ENCODE measurements around the gene REEP1. TPM values are rescaled to one million over a fixed set of nuclear protein-coding genes. Genes with fewer than 3 reads are reported as not detected.

Gene REEP1
- total and polyA plus RNA-seq, 2 of the 13 experiments (the other 11 are each of a cell fraction or from before 2014, with no cell fraction given): 0.27 TPM; not detected in 1

DNA sequence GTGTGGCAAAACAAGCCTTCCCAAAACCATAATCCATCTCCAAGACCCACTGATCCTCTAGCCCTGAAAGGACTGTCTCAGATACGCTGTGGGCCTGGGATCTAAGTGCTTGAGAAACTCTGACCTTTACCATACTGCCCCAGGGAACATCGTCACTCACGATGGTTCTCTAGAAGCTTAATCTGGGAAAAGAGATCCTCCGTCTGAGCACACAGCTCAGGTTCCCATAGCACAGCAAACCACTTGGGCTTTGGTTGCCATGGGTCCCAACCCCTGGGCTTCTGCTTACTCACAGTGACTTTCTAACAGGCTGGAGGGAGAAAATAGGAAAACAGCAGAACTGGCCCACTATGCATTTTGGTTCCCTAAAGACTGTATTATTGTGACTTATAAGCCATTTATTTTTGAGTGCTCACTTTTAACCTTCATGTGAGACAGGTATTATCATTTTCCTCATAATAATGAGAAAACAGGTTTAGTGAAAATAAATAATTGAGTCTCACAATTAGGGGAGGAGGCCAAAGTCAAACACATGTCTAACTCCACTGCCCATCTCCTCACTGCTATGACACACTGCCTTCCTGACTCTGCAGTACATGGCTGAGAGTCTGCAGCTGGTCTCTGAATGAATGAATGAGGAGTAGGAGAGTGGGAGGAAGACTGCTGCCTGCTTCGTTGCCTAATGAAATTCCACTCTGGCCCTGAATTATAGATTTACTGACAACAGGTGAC lies 46.7 kb downstream of the REEP1 start:
- TF ChIP-seq, protein P1, sequence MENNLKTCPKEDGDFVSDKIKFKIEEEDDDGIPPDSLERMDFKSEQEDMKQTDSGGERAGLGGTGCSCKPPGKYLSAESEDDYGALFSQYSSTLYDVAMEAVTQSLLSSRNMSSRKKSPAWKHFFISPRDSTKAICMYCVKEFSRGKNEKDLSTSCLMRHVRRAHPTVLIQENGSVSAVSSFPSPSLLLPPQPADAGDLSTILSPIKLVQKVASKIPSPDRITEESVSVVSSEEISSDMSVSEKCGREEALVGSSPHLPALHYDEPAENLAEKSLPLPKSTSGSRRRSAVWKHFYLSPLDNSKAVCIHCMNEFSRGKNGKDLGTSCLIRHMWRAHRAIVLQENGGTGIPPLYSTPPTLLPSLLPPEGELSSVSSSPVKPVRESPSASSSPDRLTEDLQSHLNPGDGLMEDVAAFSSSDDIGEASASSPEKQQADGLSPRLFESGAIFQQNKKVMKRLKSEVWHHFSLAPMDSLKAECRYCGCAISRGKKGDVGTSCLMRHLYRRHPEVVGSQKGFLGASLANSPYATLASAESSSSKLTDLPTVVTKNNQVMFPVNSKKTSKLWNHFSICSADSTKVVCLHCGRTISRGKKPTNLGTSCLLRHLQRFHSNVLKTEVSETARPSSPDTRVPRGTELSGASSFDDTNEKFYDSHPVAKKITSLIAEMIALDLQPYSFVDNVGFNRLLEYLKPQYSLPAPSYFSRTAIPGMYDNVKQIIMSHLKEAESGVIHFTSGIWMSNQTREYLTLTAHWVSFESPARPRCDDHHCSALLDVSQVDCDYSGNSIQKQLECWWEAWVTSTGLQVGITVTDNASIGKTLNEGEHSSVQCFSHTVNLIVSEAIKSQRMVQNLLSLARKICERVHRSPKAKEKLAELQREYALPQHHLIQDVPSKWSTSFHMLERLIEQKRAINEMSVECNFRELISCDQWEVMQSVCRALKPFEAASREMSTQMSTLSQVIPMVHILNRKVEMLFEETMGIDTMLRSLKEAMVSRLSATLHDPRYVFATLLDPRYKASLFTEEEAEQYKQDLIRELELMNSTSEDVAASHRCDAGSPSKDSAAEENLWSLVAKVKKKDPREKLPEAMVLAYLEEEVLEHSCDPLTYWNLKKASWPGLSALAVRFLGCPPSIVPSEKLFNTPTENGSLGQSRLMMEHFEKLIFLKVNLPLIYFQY (CRISPR knock-in tag; IDR thresholded peaks at IDR 0.05; ENCODE audit: borderline replicate concordance): no peak
- TF ChIP-seq ZNF737 (CRISPR knock-in tag; IDR thresholded peaks at IDR 0.05; ENCODE audit: borderline replicate concordance): no peak
- TF ChIP-seq, protein P2, sequence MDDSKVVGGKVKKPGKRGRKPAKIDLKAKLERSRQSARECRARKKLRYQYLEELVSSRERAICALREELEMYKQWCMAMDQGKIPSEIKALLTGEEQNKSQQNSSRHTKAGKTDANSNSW (CRISPR knock-in tag; IDR thresholded peaks at IDR 0.05; ENCODE audit: borderline replicate concordance): no peak
- TF ChIP-seq, protein P3, sequence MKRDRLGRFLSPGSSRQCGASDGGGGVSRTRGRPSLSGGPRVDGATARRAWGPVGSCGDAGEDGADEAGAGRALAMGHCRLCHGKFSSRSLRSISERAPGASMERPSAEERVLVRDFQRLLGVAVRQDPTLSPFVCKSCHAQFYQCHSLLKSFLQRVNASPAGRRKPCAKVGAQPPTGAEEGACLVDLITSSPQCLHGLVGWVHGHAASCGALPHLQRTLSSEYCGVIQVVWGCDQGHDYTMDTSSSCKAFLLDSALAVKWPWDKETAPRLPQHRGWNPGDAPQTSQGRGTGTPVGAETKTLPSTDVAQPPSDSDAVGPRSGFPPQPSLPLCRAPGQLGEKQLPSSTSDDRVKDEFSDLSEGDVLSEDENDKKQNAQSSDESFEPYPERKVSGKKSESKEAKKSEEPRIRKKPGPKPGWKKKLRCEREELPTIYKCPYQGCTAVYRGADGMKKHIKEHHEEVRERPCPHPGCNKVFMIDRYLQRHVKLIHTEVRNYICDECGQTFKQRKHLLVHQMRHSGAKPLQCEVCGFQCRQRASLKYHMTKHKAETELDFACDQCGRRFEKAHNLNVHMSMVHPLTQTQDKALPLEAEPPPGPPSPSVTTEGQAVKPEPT (CRISPR knock-in tag; IDR thresholded peaks at IDR 0.05; ENCODE audit: low read depth): no peak
- no peak for TF ChIP-seq ZNF709 (CRISPR knock-in tag; IDR thresholded peaks at IDR 0.05)
- no peak for TF ChIP-seq RARG (CRISPR knock-in tag; IDR thresholded peaks at IDR 0.05; ENCODE audit: low read depth)
- TF ChIP-seq, protein P4, sequence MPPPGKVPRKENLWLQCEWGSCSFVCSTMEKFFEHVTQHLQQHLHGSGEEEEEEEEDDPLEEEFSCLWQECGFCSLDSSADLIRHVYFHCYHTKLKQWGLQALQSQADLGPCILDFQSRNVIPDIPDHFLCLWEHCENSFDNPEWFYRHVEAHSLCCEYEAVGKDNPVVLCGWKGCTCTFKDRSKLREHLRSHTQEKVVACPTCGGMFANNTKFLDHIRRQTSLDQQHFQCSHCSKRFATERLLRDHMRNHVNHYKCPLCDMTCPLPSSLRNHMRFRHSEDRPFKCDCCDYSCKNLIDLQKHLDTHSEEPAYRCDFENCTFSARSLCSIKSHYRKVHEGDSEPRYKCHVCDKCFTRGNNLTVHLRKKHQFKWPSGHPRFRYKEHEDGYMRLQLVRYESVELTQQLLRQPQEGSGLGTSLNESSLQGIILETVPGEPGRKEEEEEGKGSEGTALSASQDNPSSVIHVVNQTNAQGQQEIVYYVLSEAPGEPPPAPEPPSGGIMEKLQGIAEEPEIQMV (CRISPR knock-in tag; IDR thresholded peaks at IDR 0.05; ENCODE audit: low read depth): no peak
- no peak for TF ChIP-seq MATR3 (CRISPR knock-in tag; IDR thresholded peaks at IDR 0.05)
- no peak for TF ChIP-seq SRY (CRISPR knock-in tag; IDR thresholded peaks at IDR 0.05)
- TF ChIP-seq ELF1 (CRISPR knock-in tag; IDR thresholded peaks at IDR 0.05): no peak
- no peak for TF ChIP-seq ZFP36L1 (CRISPR knock-in tag; IDR thresholded peaks at IDR 0.05)
- no peak for TF ChIP-seq ZSCAN12 (CRISPR knock-in tag; IDR thresholded peaks at IDR 0.05)
- TF ChIP-seq CBX2 (IDR thresholded peaks at IDR 0.05; ENCODE audit: low read depth, low read length): no peak
- no peak for TF ChIP-seq CBX2 (CRISPR knock-in tag; IDR thresholded peaks at IDR 0.05; ENCODE audit: low read depth)
- TF ChIP-seq, protein P5, sequence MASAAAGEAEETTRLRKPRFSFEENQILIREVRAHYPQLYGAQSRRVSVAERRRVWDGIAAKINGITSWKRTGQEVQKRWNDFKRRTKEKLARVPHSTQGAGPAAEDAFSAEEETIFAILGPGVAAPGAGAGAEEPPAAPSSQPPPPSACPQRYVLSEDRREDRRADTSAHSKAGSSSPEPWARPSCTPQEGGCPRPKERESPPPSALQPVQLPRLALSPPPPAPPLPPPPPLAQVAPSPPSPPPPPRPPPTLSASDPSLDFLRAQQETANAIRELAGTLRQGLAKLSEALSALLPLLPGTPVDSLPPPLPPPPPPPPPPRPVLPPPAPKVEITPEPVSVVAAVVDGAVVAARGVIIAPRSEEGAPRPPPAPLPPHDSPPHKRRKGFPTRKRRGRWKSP (CRISPR knock-in tag; IDR thresholded peaks at IDR 0.05): no peak
- no peak overlapping the region for H3K27ac ChIP-seq (ENCODE audit: extremely low read length, insufficient read depth, low read length)
- ChIA-PET POLR2A (no interaction called here), CTCF (ENCODE audit: low intra/inter-chr PET ratio, low total read pairs) (no interaction called here)
- H3K27me3 ChIP-seq (ENCODE audit: control insufficient read depth in 1 of 2, insufficient read depth in 2 of 2, low read length in 2 of 2): peaks cover under 1 to 4% of the 10 kb centered on the region in 2 experiments; a peak in 2 of 5 replicates
- no peak for DNase-seq (ENCODE audit: low spot score)
- H3K4me2 ChIP-seq (ENCODE audit: low read depth, low read length): no peak overlapping the region
- no TSS peak for BruUV-seq (replicated peaks)
- no peaks in the 10 kb centered on the region for H3K9me3 ChIP-seq (ENCODE audit: low read length)
- in situ Hi-C loops (cut with HindIII; ENCODE audit: extremely low pct_ligation_motif_present, low pct_unique_long_range_greater_than_20kb) (no loop called here), intact Hi-C loops (cut with micrococcal nuclease; ENCODE audit: unreplicated experiment) (no loop called here)
- H3K4me1 ChIP-seq (ENCODE audit: insufficient read depth, low read length): peaks cover 7% of the 10 kb centered on the region
- H4K20me1 ChIP-seq (ENCODE audit: insufficient read depth, low read length): no peaks in the 10 kb centered on the region
- no peaks in the 10 kb centered on the region for H3K79me2 ChIP-seq (ENCODE audit: insufficient read depth, low read length)
- 29% methylated on average over 5 of the region's 5 CpGs for WGBS (ENCODE audit: low lambda C conversion rate)
- no peak overlapping the region for H3K9ac ChIP-seq (ENCODE audit: insufficient read depth, low read depth, low read length)
- H3K4me3 ChIP-seq (replicated peaks in 1 of 3; ENCODE audit: insufficient read depth in 1 of 3, low read depth in 2 of 3, low read length in 3 of 3): no peak overlapping the region
- no peak for ATAC-seq
- H2AFZ ChIP-seq (ENCODE audit: low read length): no peak overlapping the region
- FAIRE-seq: no peak
- H3K36me3 ChIP-seq (replicated peaks in 1 of 2; ENCODE audit: control insufficient read depth in 1 of 2, insufficient read depth in 2 of 2, low read length in 2 of 2): no peaks in the 10 kb centered on the region
